H1 (cell line): ENCODE measurements around the gene CNOT6L. TPM values are rescaled to one million over a fixed set of nuclear protein-coding genes. Genes with fewer than 3 reads are reported as not detected.

Source experiments
- CTCF ChIA-PET: fragments of 300-600 bp; sonication (Branson Sonifier 250); formaldehyde crosslinking; loops from one replicate; lab custom pipeline; 2021; ENCODE audit not compliant: partially characterized antibody; lab: Charles Lee
- POLR2A ChIA-PET: fragments of 300-600 bp; sonication (Branson Sonifier 250); formaldehyde crosslinking; loops from one replicate; lab custom pipeline; 2021; ENCODE audit warnings: inconsistent platforms; ENCODE audit not compliant: partially characterized antibody; lab: Charles Lee
- DNase-seq, 2 experiments: peaks; one replicate each; pipeline versions ENCODE4 v3.0.0 to v3.0.0-alpha.2; 2010 to 2022; ENCODE audit warnings: low spot score in 2 of 2, low read depth in 1 of 2, mixed read lengths in 1 of 2
- FAIRE-seq: peaks from 2 replicates; lab custom pipeline; 2011; peaks lifted over from hg19 to GRCh38; lab: Jason Lieb, UNC
- H2AFZ ChIP-seq: 2 replicates; pipeline ENCODE4 v1.8.1; 2012; ENCODE audit warnings: low read length, inconsistent platforms
- H2AK5ac ChIP-seq: 2 replicates; pipeline ENCODE4 v1.6.1; 2013; ENCODE audit warnings: low read depth, low read length
- H2BK120ac ChIP-seq: replicated peaks from 2 replicates; pipeline ENCODE3; 2013; ENCODE audit warnings: low read depth, low read length, inconsistent platforms
- H2BK12ac ChIP-seq: 2 replicates; pipeline ENCODE4 v1.6.1; 2013; ENCODE audit warnings: low read depth, low read length
- H2BK15ac ChIP-seq: 2 replicates; pipeline ENCODE4 v1.6.1; 2013; ENCODE audit warnings: low read length
- H2BK20ac ChIP-seq: 2 replicates; pipeline ENCODE4 v1.6.1; 2013; ENCODE audit warnings: low read length
- H2BK5ac ChIP-seq: 2 replicates; pipeline ENCODE4 v1.6.1; 2013; ENCODE audit warnings: low read depth, low read length
- H3K14ac ChIP-seq: 2 replicates; pipeline ENCODE4 v1.6.1; 2013; ENCODE audit warnings: inconsistent platforms; ENCODE audit not compliant: insufficient read length
- H3K18ac ChIP-seq: 2 replicates; pipeline ENCODE4 v1.6.1; 2013; ENCODE audit warnings: low read length; ENCODE audit errors: extremely low read depth
- H3K23ac ChIP-seq: 2 replicates; pipeline ENCODE4 v1.6.1; 2013; ENCODE audit warnings: inconsistent platforms; ENCODE audit not compliant: insufficient read length
- H3K23me2 ChIP-seq: 2 replicates; pipeline ENCODE4 v1.6.1; 2013; ENCODE audit warnings: low read depth, low read length
- H3K27ac ChIP-seq: 2 replicates; pipeline ENCODE4 v1.6.1; 2011; ENCODE audit warnings: low read depth, low read length, inconsistent platforms
- H3K27me3 ChIP-seq, 4 experiments: replicated peaks in 1 of 4; 1 replicate in 1 of 4; 2 replicates in 3 of 4; pipeline versions ENCODE4 v1.6.1 to v1.8.1; 2011 to 2013; ENCODE audit warnings: low read length in 3 of 4, mild to moderate bottlenecking in 3 of 4, inconsistent platforms in 2 of 4, mixed read lengths in 2 of 4, moderate library complexity in 1 of 4; ENCODE audit not compliant: control insufficient read depth in 3 of 4, insufficient read depth in 3 of 4; ENCODE audit errors: extremely low read depth in 1 of 4
- H3K36me3 ChIP-seq, 4 experiments: 2 replicates each; pipeline versions ENCODE4 v1.6.1 to v1.8.1; 2011 to 2013; ENCODE audit warnings: mild to moderate bottlenecking in 4 of 4, low read length in 3 of 4, moderate library complexity in 2 of 4, control low read depth in 1 of 4, inconsistent platforms in 1 of 4; ENCODE audit not compliant: insufficient read depth in 4 of 4, control insufficient read depth in 2 of 4
- H3K4ac ChIP-seq: replicated peaks from 2 replicates; pipeline ENCODE3; 2013; ENCODE audit warnings: low read length, low read depth, mixed read lengths, inconsistent platforms; ENCODE audit not compliant: insufficient read length
- H3K4me1 ChIP-seq, 4 experiments: replicated peaks in 1 of 4; 1 replicate in 1 of 4; 2 replicates in 3 of 4; pipeline versions ENCODE4 v1.6.1 to v1.8.1; 2011 to 2013; ENCODE audit warnings: low read length in 3 of 4, inconsistent platforms in 2 of 4, mixed read lengths in 1 of 4; ENCODE audit not compliant: insufficient read depth in 4 of 4, control insufficient read depth in 3 of 4
- H3K4me2 ChIP-seq, 2 experiments: 2 replicates each; pipeline versions ENCODE4 v1.6.1 to v1.8.1; 2011 to 2013; ENCODE audit warnings: low read depth in 2 of 2, low read length in 2 of 2, control low read depth in 1 of 2, inconsistent platforms in 1 of 2, mild to moderate bottlenecking in 1 of 2; ENCODE audit not compliant: insufficient read depth in 1 of 2
- H3K4me3 ChIP-seq, 4 experiments: fragments of 200-600, 300-600 bp in 1 of 4; sonication (generic), shearing (Covaris generic), sonication (Bioruptor Twin) in 1 of 4; 2 replicates each; pipeline versions ENCODE4 v1.5.1 to v1.8.1; 2011 to 2016; ENCODE audit warnings: low read length in 4 of 4, low read depth in 3 of 4, control low read depth in 2 of 4, inconsistent platforms in 2 of 4, mild to moderate bottlenecking in 2 of 4, mixed read lengths in 1 of 4, moderate library complexity in 1 of 4; ENCODE audit not compliant: insufficient read depth in 2 of 4; ENCODE audit errors: extremely low read depth in 1 of 4
- H3K56ac ChIP-seq: replicated peaks from 2 replicates; pipeline ENCODE3; 2013; ENCODE audit warnings: low read depth, mild to moderate bottlenecking, mixed read lengths, low read length, inconsistent platforms; ENCODE audit not compliant: insufficient read length
- H3K79me1 ChIP-seq: 2 replicates; pipeline ENCODE4 v1.6.1; 2013; ENCODE audit warnings: low read depth, low read length, control low read depth
- H3K79me2 ChIP-seq, 2 experiments: 2 replicates each; pipeline versions ENCODE4 v1.6.1 to v1.8.1; 2012 to 2013; ENCODE audit warnings: low read length in 2 of 2, mild to moderate bottlenecking in 2 of 2, inconsistent platforms in 1 of 2; ENCODE audit not compliant: insufficient read depth in 2 of 2, control insufficient read depth in 1 of 2
- H3K9ac ChIP-seq, 4 experiments: replicated peaks in 1 of 4; 1 replicate in 1 of 4; 2 replicates in 3 of 4; pipeline versions ENCODE4 v1.6.1 to v1.8.1; 2011 to 2013; ENCODE audit warnings: low read depth in 3 of 4, low read length in 3 of 4, control low read depth in 2 of 4, mild to moderate bottlenecking in 2 of 4, moderate library complexity in 2 of 4, inconsistent platforms in 1 of 4; ENCODE audit errors: extremely low read depth in 1 of 4
- H3K9me3 ChIP-seq, 2 experiments: 2 replicates each; pipeline versions ENCODE4 v1.6.1 to v1.8.1; 2012 to 2013; ENCODE audit warnings: mild to moderate bottlenecking in 2 of 2, moderate library complexity in 2 of 2, control low read depth in 1 of 2, inconsistent platforms in 1 of 2, low read depth in 1 of 2, low read length in 1 of 2, mixed read lengths in 1 of 2; ENCODE audit not compliant: insufficient read depth in 2 of 2
- H4K20me1 ChIP-seq, 2 experiments: replicated peaks in 1 of 2; 2 replicates each; pipeline versions ENCODE3 to v1.8.1; 2011 to 2013; ENCODE audit warnings: inconsistent platforms in 2 of 2, low read length in 2 of 2, mild to moderate bottlenecking in 1 of 2; ENCODE audit not compliant: insufficient read depth in 2 of 2, control insufficient read depth in 1 of 2
- H4K5ac ChIP-seq: 2 replicates; pipeline ENCODE4 v1.6.1; 2013; ENCODE audit warnings: low read length, low read depth, mixed read lengths, inconsistent platforms; ENCODE audit not compliant: insufficient read length
- H4K8ac ChIP-seq: 2 replicates; pipeline ENCODE4 v1.8.0; 2013; ENCODE audit warnings: mild to moderate bottlenecking, moderate library complexity, low read length, inconsistent platforms; ENCODE audit not compliant: insufficient read depth; ENCODE audit errors: extremely low read depth
- H4K91ac ChIP-seq: replicated peaks from 2 replicates; pipeline ENCODE3; 2013; ENCODE audit warnings: low read length, mixed read lengths, inconsistent platforms; ENCODE audit not compliant: insufficient read length
- BCL11A ChIP-seq, 2 experiments: IDR thresholded peaks; one replicate each; pipeline ENCODE4 v1.6.1; 2011; ENCODE audit warnings: low read depth in 2 of 2, low read length in 2 of 2, mild to moderate bottlenecking in 2 of 2
- BRCA1 ChIP-seq: IDR thresholded peaks from 2 replicates; pipeline ENCODE4 v1.6.1; 2012; ENCODE audit warnings: low read depth, low read length, improper control_type of control experiment
- EZH2 ChIP-seq: fragments of 200-600 bp; sonication (generic); IDR thresholded peaks from 2 replicates; pipeline ENCODE4 v1.7.1; 2012; ENCODE audit warnings: low read depth, mild to moderate bottlenecking, moderate library complexity, low read length, inconsistent platforms; ENCODE audit not compliant: severe bottlenecking
- GTF2F1 ChIP-seq: IDR thresholded peaks from 2 replicates; pipeline ENCODE4 v1.6.1; 2012; ENCODE audit warnings: low read depth, low read length, improper control_type of control experiment, borderline replicate concordance
- HDAC6 ChIP-seq: IDR thresholded peaks from one replicate; pipeline ENCODE4 v1.7.1; 2012; ENCODE audit warnings: low read depth, mild to moderate bottlenecking, inconsistent platforms, low read length, moderate library complexity
- MAX ChIP-seq: IDR thresholded peaks from 2 replicates; pipeline ENCODE4 v1.6.1; 2012; ENCODE audit warnings: inconsistent platforms
- PHF8 ChIP-seq: fragments of 200-600 bp; sonication (generic); conservative IDR thresholded peaks from 2 replicates; pipeline ENCODE4 v1.7.1; 2012; ENCODE audit warnings: low read depth, mild to moderate bottlenecking, inconsistent platforms, low read length, moderate library complexity
- RNF2 ChIP-seq: fragments of 200-900, 300-1000 bp; sonication (generic); IDR thresholded peaks from 2 replicates; pipeline ENCODE4 v1.7.1; 2016; ENCODE audit warnings: borderline replicate concordance, low read depth, mild to moderate bottlenecking, antibody characterized with exemption, low read length; ENCODE audit not compliant: poor library complexity, severe bottlenecking; ENCODE audit errors: missing control alignments
- RXRA ChIP-seq: IDR thresholded peaks from 2 replicates; pipeline ENCODE4 v1.6.1; 2011; ENCODE audit warnings: low read depth, mild to moderate bottlenecking, low read length, moderate library complexity; ENCODE audit not compliant: insufficient read depth
- SAP30 ChIP-seq: fragments of 300-600 bp; sonication (generic); IDR thresholded peaks from 2 replicates; pipeline ENCODE4 v1.7.1; 2012; ENCODE audit warnings: low read length, moderate library complexity, mild to moderate bottlenecking, inconsistent platforms; ENCODE audit not compliant: insufficient read depth, insufficient replicate concordance
- SIX5 ChIP-seq: IDR thresholded peaks from 2 replicates; pipeline ENCODE4 v1.6.1; 2011; ENCODE audit warnings: mild to moderate bottlenecking, low read depth, low read length
- SP4 ChIP-seq: IDR thresholded peaks from 2 replicates; pipeline ENCODE4 v1.6.1; 2012; ENCODE audit warnings: low read length, inconsistent platforms
- TAF7 ChIP-seq: optimal IDR thresholded peaks from 2 replicates; pipeline ENCODE3; 2011; ENCODE audit warnings: low read depth, mild to moderate bottlenecking, inconsistent platforms, low read length, moderate library complexity, borderline replicate concordance
- WGBS, 2 experiments: shearing (Covaris generic) in 1 of 2; methylation state at CpG; one replicate each; pipeline versions ENCODE4 v1.1.6 to v1.1.7; 2013 to 2015; ENCODE audit warnings: low lambda C conversion rate in 2 of 2, mixed read lengths in 2 of 2, inconsistent platforms in 1 of 2, low coverage in 1 of 2, missing lambda C conversion rate in 1 of 2; ENCODE audit not compliant: insufficient replicate concordance in 2 of 2, insufficient coverage in 1 of 2, insufficient read length in 1 of 2; ENCODE audit errors: extremely low coverage in 1 of 2, missing lambda C conversion rate in 1 of 2; 5-methylcytosine and 5-hydroxymethylcytosine counted together
- polyA plus RNA-seq, 7 experiments: library from polyadenylated mRNA; depleted of rRNA in 3 of 7; stranded (reverse) in 5 of 7; unstranded in 2 of 7; fragments of >200 nt in 5 of 7; fragments of 200-250 nt in 2 of 7; gene quantifications; 1 replicate in 5 of 7; 2 replicates in 1 of 7; 4 replicates in 1 of 7; pipeline versions ENCODE4 v1.2.1 to v1.2.3, GENCODE V29; 2011 to 2013; ENCODE audit warnings: missing spikeins in 2 of 7, mixed read lengths in 2 of 7
- total RNA-seq: library from RNA; stranded (reverse); fragmentation: NEBNext Ultra II Directional; extraction: Animal tissue kit (Norgen Biotek cat#: 25700); gene quantifications from 2 replicates; pipeline ENCODE4 v1.2.1, GENCODE V29; 2021

The CNOT6L gene
- total and polyA plus RNA-seq, 2 of the 8 experiments (the other 6 are each of a cell fraction or from before 2014, with no cell fraction given) = 2.0 to 22.4 TPM

GRCh38 chr4:77706717-77707116, 112.5 kb downstream of the CNOT6L start:
- ChIA-PET CTCF (interaction anchor here (0.9 to 1.4 kb wide), 2 partner anchors 18 to 87 kb away, joined by 3 read pairs; no protein-coding TSS in a partner anchor), POLR2A (no interaction called here)
- Histone ChIP-seq H4K20me1 (no peaks in the 10 kb centered on the region), H2BK15ac (no peak overlapping the region), H3K4me2 (no peak overlapping the region), H3K23me2 (no peaks in the 10 kb centered on the region; the same call in 1 of the 2 replicates), H2AFZ (no peak overlapping the region), H4K91ac (no peak overlapping the region), H3K36me3 (no peaks in the 10 kb centered on the region), H3K4me1 (peaks cover 0 to 3% (median 1%) of the 10 kb centered on the region in 4 experiments; a peak in 2 of 7 replicates), H3K18ac (no peak overlapping the region), H3K79me2 (no peaks in the 10 kb centered on the region), H2BK5ac (no peak overlapping the region), H2BK20ac (no peak overlapping the region), H3K27me3 (no peaks in the 10 kb centered on the region), H3K23ac (no peak overlapping the region), H3K14ac (no peak overlapping the region), H3K56ac (no peak overlapping the region), H2BK120ac (no peak overlapping the region), H2AK5ac (no peak overlapping the region), H3K9me3 (no peaks in the 10 kb centered on the region), H3K79me1 (no peaks in the 10 kb centered on the region), H4K8ac (no peak overlapping the region), H2BK12ac (no peak overlapping the region), H3K9ac (peak overlapping the region in 1 of 4 experiments; percentile 34; a peak in 1 of 7 replicates), H4K5ac (no peak overlapping the region), H3K4me3 (no peak overlapping the region), H3K27ac (no peak overlapping the region), H3K4ac (no peak overlapping the region)
- DNase-seq (no peak), FAIRE-seq (peak; percentile 13)
- WGBS, 2 experiments = 73% methylated on average over 4 of the region's 4 CpGs; no CpG with 5 or more reads in 1 of the 2 experiments
- TF ChIP-seq RNF2 (no peak), RXRA (no peak), SP4 (no peak), BRCA1 (no peak), HDAC6 (no peak), MAX (no peak), TAF7 (no peak), GTF2F1 (no peak), BCL11A (IDR thresholded peaks at IDR 0.05; ENCODE audit: low read depth in 2 of 2, low read length in 2 of 2) (no peak), PHF8 (no peak), EZH2 (no peak), SAP30 (no peak), SIX5 (no peak)
